DND-41 (cell line): ENCODE data around the gene KCNIP4.

Experiments
- EZH2 ChIP-seq: IDR thresholded peaks from 3 replicates; pipeline ENCODE4 v1.6.1; 2012; ENCODE audit warnings: borderline replicate concordance, low read depth, mild to moderate bottlenecking, moderate library complexity, low read length, inconsistent platforms; ENCODE audit not compliant: severe bottlenecking
- TF ChIP-seq, protein P1 (sequence below): IDR thresholded peaks from 2 replicates; pipeline ENCODE4 v1.5.1; 2012; ENCODE audit warnings: borderline replicate concordance, low read length, moderate library complexity, mild to moderate bottlenecking; ENCODE audit not compliant: poor library complexity, severe bottlenecking; ENCODE audit errors: extremely low read depth

DNA sequence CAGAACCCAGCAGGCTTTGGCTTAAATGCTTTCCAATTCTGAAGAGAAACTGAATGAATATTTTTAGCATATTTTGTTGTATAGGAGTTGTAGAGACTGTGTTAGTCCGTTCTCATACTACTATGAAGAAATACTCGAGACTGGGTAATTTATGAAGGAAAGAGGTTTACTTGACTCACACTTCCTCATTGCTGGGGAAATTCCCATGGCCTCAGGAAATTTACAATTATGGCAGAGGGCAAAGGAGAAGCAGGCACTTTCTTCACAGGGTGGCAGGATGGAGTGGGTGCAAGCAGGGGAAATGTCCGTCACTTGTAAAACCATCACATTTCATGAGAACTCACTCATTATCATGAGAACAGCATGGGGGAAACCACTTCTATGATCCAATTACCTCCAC, 956.6 kb downstream of the KCNIP4 start:
- TF ChIP-seq, protein P1, sequence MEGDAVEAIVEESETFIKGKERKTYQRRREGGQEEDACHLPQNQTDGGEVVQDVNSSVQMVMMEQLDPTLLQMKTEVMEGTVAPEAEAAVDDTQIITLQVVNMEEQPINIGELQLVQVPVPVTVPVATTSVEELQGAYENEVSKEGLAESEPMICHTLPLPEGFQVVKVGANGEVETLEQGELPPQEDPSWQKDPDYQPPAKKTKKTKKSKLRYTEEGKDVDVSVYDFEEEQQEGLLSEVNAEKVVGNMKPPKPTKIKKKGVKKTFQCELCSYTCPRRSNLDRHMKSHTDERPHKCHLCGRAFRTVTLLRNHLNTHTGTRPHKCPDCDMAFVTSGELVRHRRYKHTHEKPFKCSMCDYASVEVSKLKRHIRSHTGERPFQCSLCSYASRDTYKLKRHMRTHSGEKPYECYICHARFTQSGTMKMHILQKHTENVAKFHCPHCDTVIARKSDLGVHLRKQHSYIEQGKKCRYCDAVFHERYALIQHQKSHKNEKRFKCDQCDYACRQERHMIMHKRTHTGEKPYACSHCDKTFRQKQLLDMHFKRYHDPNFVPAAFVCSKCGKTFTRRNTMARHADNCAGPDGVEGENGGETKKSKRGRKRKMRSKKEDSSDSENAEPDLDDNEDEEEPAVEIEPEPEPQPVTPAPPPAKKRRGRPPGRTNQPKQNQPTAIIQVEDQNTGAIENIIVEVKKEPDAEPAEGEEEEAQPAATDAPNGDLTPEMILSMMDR, result no peak
- no peak for TF ChIP-seq EZH2
